B cell (primary cell): Measurements from ENCODE around the gene CCL22.

Experiments used
- CTCF ChIP-seq: fragments of 200-600 bp; IDR thresholded peaks from one replicate; pipeline ENCODE4 v1.8.0; 2022; ENCODE audit warnings: antibody characterized with exemption, mild to moderate bottlenecking
- EZH2 ChIP-seq: IDR thresholded peaks from 2 replicates; pipeline ENCODE4 v1.6.1; 2012; ENCODE audit warnings: borderline replicate concordance, low read depth, mild to moderate bottlenecking, moderate library complexity, low read length; ENCODE audit not compliant: insufficient read depth, poor library complexity, severe bottlenecking

- TF ChIP-seq EZH2 (no peak), CTCF (no peak)
Observed at GRCh38 chr16:57401943-57402640, 43.5 kb downstream of the CCL22 start.
